Osteoblast (primary cell): ENCODE results near the gene SEMA4B. TPM values are rescaled to one million over a fixed set of nuclear protein-coding genes. Genes with fewer than 3 reads are reported as not detected.

Experiments used
- DNase-seq: peaks from one replicate; pipeline ENCODE4 v3.0.0; 2011; ENCODE audit warnings: low spot score, mixed read lengths; ENCODE audit not compliant: insufficient read length; ENCODE audit errors: missing footprints
- H2AFZ ChIP-seq: 2 replicates; pipeline ENCODE4 v1.6.0; 2011; ENCODE audit warnings: mild to moderate bottlenecking, low read length
- H3K27ac ChIP-seq: 2 replicates; pipeline ENCODE4 v1.5.1; 2011; ENCODE audit warnings: mild to moderate bottlenecking, low read depth, low read length, moderate library complexity
- H3K27me3 ChIP-seq: 2 replicates; pipeline ENCODE4 v1.6.0; 2012; ENCODE audit warnings: mild to moderate bottlenecking, control low read depth, inconsistent platforms, low read length, moderate library complexity; ENCODE audit not compliant: insufficient read depth
- H3K36me3 ChIP-seq: 2 replicates; pipeline ENCODE4 v1.5.1; 2011; ENCODE audit warnings: mild to moderate bottlenecking, low read length, control low read depth, moderate library complexity; ENCODE audit not compliant: insufficient read depth
- H3K4me1 ChIP-seq: 2 replicates; pipeline ENCODE4 v1.5.1; 2011; ENCODE audit warnings: mild to moderate bottlenecking, low read length, control low read depth, moderate library complexity; ENCODE audit not compliant: insufficient read depth
- H3K4me2 ChIP-seq: 2 replicates; pipeline ENCODE4 v1.6.0; 2011; ENCODE audit warnings: mild to moderate bottlenecking, low read length; ENCODE audit not compliant: insufficient read depth
- H3K4me3 ChIP-seq: fragments of 200-600 bp; sonication (generic); 3 replicates; pipeline ENCODE4 v1.5.1; 2012; ENCODE audit warnings: mild to moderate bottlenecking, low read length, inconsistent platforms; ENCODE audit not compliant: insufficient read depth
- H3K79me2 ChIP-seq: 2 replicates; pipeline ENCODE4 v1.6.0; 2012; ENCODE audit warnings: mild to moderate bottlenecking, low read length, control low read depth, inconsistent platforms; ENCODE audit not compliant: insufficient read depth
- H3K9me3 ChIP-seq: 2 replicates; pipeline ENCODE4 v1.5.1; 2011; ENCODE audit warnings: low read depth, low read length, control low read depth
- H4K20me1 ChIP-seq: 2 replicates; pipeline ENCODE4 v1.6.0; 2012; ENCODE audit warnings: mild to moderate bottlenecking, low read length, control low read depth; ENCODE audit not compliant: insufficient read depth
- total RNA-seq: library from RNA; depleted of rRNA; stranded (reverse); fragments of >200 nt; gene quantifications from 2 replicates; pipeline ENCODE4 v1.2.3, GENCODE V29; 2012
- TF ChIP-seq, protein P1 (sequence below): IDR thresholded peaks from 2 replicates; pipeline ENCODE4 v1.5.1; 2011; ENCODE audit warnings: mild to moderate bottlenecking, low read depth, low read length, moderate library complexity; ENCODE audit errors: extremely low read depth

SEMA4B gene
- total RNA-seq, 1 donor: 8.7 TPM

DNA sequence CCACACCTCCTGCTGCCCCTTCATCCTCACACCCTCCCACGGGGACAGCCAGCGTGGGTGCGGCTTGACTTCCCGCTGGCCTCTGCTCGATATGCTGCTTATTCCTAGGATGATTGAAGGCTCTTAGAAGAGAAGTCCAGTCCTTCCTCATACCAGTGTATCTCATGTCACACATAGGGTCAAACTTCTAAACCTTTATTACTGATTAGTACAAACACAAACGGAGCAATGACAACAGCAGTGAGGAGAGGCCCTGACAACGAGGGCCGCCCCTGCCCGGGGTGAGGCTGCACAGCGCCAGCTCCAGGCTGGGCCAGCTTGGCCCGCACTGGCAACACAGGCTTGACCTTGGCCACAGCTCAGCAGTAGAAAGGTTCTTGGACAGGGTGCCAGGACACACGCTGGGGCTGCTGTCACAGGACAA is 29.0 kb downstream of the SEMA4B start:
- no peak overlapping the region for H3K4me3 ChIP-seq
- no peaks in the 10 kb centered on the region for H3K27me3 ChIP-seq
- H3K79me2 ChIP-seq: peaks cover 30% of the 10 kb centered on the region
- no peak overlapping the region for H3K27ac ChIP-seq
- DNase-seq: no peak
- TF ChIP-seq, protein P1, sequence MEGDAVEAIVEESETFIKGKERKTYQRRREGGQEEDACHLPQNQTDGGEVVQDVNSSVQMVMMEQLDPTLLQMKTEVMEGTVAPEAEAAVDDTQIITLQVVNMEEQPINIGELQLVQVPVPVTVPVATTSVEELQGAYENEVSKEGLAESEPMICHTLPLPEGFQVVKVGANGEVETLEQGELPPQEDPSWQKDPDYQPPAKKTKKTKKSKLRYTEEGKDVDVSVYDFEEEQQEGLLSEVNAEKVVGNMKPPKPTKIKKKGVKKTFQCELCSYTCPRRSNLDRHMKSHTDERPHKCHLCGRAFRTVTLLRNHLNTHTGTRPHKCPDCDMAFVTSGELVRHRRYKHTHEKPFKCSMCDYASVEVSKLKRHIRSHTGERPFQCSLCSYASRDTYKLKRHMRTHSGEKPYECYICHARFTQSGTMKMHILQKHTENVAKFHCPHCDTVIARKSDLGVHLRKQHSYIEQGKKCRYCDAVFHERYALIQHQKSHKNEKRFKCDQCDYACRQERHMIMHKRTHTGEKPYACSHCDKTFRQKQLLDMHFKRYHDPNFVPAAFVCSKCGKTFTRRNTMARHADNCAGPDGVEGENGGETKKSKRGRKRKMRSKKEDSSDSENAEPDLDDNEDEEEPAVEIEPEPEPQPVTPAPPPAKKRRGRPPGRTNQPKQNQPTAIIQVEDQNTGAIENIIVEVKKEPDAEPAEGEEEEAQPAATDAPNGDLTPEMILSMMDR: no peak
- no peaks in the 10 kb centered on the region for H3K9me3 ChIP-seq
- H3K4me2 ChIP-seq: no peak overlapping the region
- peaks cover 18% of the 10 kb centered on the region for H3K4me1 ChIP-seq
- H2AFZ ChIP-seq: no peak overlapping the region
- H4K20me1 ChIP-seq: peaks cover 17% of the 10 kb centered on the region
- H3K36me3 ChIP-seq: peaks cover 35% of the 10 kb centered on the region

DNA sequence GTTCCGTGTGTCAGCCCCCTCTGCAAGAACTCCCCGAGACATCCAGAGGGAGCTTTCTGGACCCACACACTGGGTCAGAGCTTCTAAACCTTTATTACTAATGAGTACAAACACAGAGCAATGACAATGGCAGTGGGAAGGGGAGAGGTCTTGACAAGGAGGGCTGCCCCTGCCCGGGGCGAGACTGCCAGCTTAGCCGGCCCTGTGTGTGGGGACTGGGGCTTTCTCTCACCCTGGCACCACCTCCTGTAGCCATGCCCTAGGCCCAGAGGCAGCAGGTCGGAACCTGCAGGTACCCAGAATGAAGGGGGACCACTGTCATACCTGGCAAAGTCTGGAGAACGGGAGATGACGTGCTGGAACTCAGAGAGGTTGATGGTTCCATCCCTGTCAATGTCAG is 29.5 kb downstream of the SEMA4B start:
- H3K27ac ChIP-seq: no peak overlapping the region
- H4K20me1 ChIP-seq: peaks cover 17% of the 10 kb centered on the region
- no peak for DNase-seq
- H3K4me3 ChIP-seq: no peak overlapping the region
- H2AFZ ChIP-seq: no peak overlapping the region
- TF ChIP-seq, protein P1: no peak
- H3K79me2 ChIP-seq: peaks cover 30% of the 10 kb centered on the region
- no peaks in the 10 kb centered on the region for H3K27me3 ChIP-seq
- peaks cover 18% of the 10 kb centered on the region for H3K4me1 ChIP-seq
- peaks cover 35% of the 10 kb centered on the region for H3K36me3 ChIP-seq
- H3K4me2 ChIP-seq: no peak overlapping the region
- no peaks in the 10 kb centered on the region for H3K9me3 ChIP-seq

DNA sequence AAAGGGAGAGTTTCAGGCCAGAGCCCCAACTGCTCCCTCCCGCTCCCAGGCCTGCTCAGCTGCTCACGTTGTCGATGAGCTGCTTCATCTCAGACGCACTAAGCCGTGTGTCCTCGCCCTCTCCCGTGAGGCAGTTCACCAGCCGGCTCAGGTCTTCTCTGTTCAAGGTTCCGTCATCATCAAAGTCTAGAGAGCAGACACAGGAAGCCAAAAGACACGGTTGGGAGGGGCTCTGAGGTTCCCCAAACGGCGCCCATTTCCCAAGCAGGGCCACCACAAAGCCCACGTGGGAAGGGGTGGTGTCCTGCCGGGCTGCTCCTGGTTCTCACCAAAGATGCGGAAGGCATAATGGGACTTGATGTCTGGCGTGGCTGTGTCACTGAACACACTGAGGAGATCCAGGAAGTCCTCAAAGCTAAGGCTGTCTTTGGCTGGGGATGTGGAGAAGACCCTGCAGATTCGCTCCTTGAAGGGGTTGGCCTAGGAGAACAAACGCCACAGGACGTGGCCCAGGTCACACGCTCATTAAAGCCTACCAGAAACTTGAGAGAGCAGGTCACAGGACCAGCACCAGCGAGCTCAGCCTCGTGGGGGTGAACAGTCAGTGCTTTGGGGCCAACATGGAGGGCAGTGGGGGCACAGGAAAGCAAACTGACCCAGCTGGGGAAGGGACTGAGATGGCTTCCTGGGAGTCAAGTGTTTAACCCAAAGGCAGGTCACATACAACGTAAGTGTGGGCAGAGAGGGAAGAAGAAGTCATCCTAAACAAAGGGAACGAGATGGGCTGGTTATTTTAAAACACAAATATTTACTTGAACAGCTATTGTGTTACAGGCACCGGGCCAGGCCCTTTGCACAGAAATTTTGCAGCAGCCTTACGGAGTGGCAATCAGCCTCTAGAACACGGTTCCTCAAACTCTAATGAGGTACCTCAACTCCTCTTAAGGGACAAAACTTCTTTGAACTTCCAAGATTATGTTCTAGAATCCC is 30.2 kb downstream of the SEMA4B start:
- Histone ChIP-seq H3K27me3 (no peaks in the 10 kb centered on the region), H3K4me3 (no peak overlapping the region), H3K9me3 (no peaks in the 10 kb centered on the region), H2AFZ (no peak overlapping the region), H3K79me2 (peaks cover 30% of the 10 kb centered on the region), H3K4me2 (no peak overlapping the region), H3K4me1 (peaks cover 18% of the 10 kb centered on the region), H3K36me3 (peaks cover 35% of the 10 kb centered on the region), H4K20me1 (peaks cover 17% of the 10 kb centered on the region), H3K27ac (no peak overlapping the region)
- no peak for DNase-seq
- TF ChIP-seq, protein P1: no peak

DNA sequence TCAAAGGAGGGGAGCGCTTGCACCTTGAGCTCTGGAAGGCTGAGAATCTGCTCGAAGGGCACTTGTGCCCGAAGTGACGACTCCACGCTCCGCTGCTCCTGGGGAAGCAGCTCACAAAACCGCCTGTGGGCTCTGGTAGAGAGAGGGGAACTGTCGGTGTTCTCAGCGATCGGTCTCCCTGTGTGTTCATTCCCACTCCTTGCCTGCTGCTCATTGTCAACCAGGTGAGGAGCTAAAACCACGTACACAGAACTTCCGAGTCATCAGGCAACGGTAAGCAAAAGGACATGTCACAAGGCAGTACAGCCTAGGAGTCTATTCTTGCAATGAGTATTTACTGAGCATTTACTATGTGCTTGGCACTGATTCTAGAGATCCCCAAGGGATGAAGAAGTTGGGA is 31.1 kb downstream of the SEMA4B start:
- Histone ChIP-seq H3K27ac (no peak overlapping the region), H4K20me1 (peaks cover 17% of the 10 kb centered on the region), H3K9me3 (no peaks in the 10 kb centered on the region), H3K4me3 (peak overlapping the region; percentile 96), H3K79me2 (peaks cover 30% of the 10 kb centered on the region), H3K4me1 (peaks cover 18% of the 10 kb centered on the region), H3K36me3 (peaks cover 35% of the 10 kb centered on the region), H3K27me3 (no peaks in the 10 kb centered on the region), H3K4me2 (peak overlapping the region; percentile 89), H2AFZ (no peak overlapping the region)
- DNase-seq: no peak
- TF ChIP-seq, protein P1: no peak
